BLaER1 treated with 17β-estradiol and CSF1 and Interleukin-3, amounts not matched to agents 10 nM and 100 nM (cell line): ENCODE measurements around the gene ELAC2.
"Not testable (repeated sequence)": the region's sequence is repeated elsewhere in the genome, so short reads cannot be mapped to it uniquely, and the experiment has no call there.

Experiments
- H3K27ac ChIP-seq, 11 experiments: shearing (Covaris generic); formaldehyde crosslinking; 2 replicates each; pipeline ENCODE4 v1.8.1; 2022
- H3K27me3 ChIP-seq, 11 experiments: shearing (Covaris generic); formaldehyde crosslinking; 2 replicates each; pipeline ENCODE4 v1.8.1; 2022
- H3K36me3 ChIP-seq, 11 experiments: shearing (Covaris generic); formaldehyde crosslinking; 2 replicates each; pipeline ENCODE4 v1.8.1; 2022
- H3K4me1 ChIP-seq, 10 experiments: shearing (Covaris generic); formaldehyde crosslinking; 2 replicates each; pipeline ENCODE4 v1.8.1; 2022
- H3K4me2 ChIP-seq, 11 experiments: shearing (Covaris generic); formaldehyde crosslinking; 2 replicates each; pipeline ENCODE4 v1.8.1; 2022
- H3K4me3 ChIP-seq, 10 experiments: shearing (Covaris generic); formaldehyde crosslinking; 2 replicates each; pipeline ENCODE4 v1.8.1; 2022
- H3K9ac ChIP-seq, 11 experiments: shearing (Covaris generic); formaldehyde crosslinking; 2 replicates each; pipeline ENCODE4 v1.8.1; 2022
- H3K9me3 ChIP-seq, 11 experiments: shearing (Covaris generic); formaldehyde crosslinking; replicated peaks in 1 of 11; 2 replicates each; pipeline ENCODE4 v1.8.1; 2022
- H4K20me1 ChIP-seq, 11 experiments: shearing (Covaris generic); formaldehyde crosslinking; 2 replicates each; pipeline ENCODE4 v1.8.1; 2022
- Cebpa-rat ChIP-seq, 11 experiments: shearing (Covaris generic); IDR thresholded peaks; 2 replicates each; pipeline ENCODE4 v1.8.1; 2022

ELAC2 gene

GRCh38 chr17:12990041-12990808 lies 27.6 kb downstream of the ELAC2 start:
- H3K27me3 ChIP-seq: peaks cover 0 to 11% (median 0%) of the 10 kb centered on the region in 11 experiments; a peak in 2 of 22 replicates
- H3K9me3 ChIP-seq: no peaks in the 10 kb centered on the region
- TF ChIP-seq Cebpa-rat (IDR thresholded peaks at IDR 0.05): no peak
- H3K4me1 ChIP-seq: peaks cover 33 to 95% (median 87%) of the 10 kb centered on the region in 10 experiments
- H3K4me3 ChIP-seq: peak overlapping the region in 4 of 10 experiments; percentile 45 to 52 (median 49); a peak in 4 of 20 replicates
- peak overlapping the region in 7 of 11 experiments; percentile 60 to 73 (median 68); a peak in 12 of 22 replicates for H3K9ac ChIP-seq
- peak overlapping the region; percentile 77 to 94 (median 87) for H3K4me2 ChIP-seq
- H4K20me1 ChIP-seq: peaks cover 0 to 75% (median 39%) of the 10 kb centered on the region in 11 experiments; a peak in 15 of 22 replicates
- peak overlapping the region in 8 of 11 experiments; percentile 3 to 76 (median 70); a peak in 14 of 22 replicates for H3K27ac ChIP-seq
- peaks cover 51 to 55% (median 53%) of the 10 kb centered on the region in 11 experiments for H3K36me3 ChIP-seq

- no peak for TF ChIP-seq Cebpa-rat (IDR thresholded peaks at IDR 0.05)
- Histone ChIP-seq H3K4me3 (no peak overlapping the region), H3K4me1 (peaks cover 46 to 99% (median 97%) of the 10 kb centered on the region in 10 experiments), H3K4me2 (peak overlapping the region; percentile 2 to 94 (median 87); a peak in 19 of 22 replicates), H3K9ac (peak overlapping the region in 5 of 11 experiments; percentile 6 to 56 (median 35); a peak in 5 of 22 replicates), H4K20me1 (peaks cover 0 to 44% (median 26%) of the 10 kb centered on the region in 11 experiments; a peak in 12 of 22 replicates), H3K36me3 (peaks cover 19 to 24% (median 22%) of the 10 kb centered on the region in 11 experiments), H3K27ac (peak overlapping the region in 1 of 11 experiments; percentile 15; a peak in 1 of 22 replicates), H3K9me3 (peaks cover 0 to 8% (median 0%) of the 10 kb centered on the region in 11 experiments; a peak in 3 of 22 replicates), H3K27me3 (peaks cover 0 to 16% (median 0%) of the 10 kb centered on the region in 11 experiments; a peak in 2 of 22 replicates)
Measured at GRCh38 chr17:12987120-12987519, 30.7 kb downstream of the ELAC2 start.

GRCh38 chr17:12985431-12986293 lies 32.2 kb downstream of the ELAC2 start:
- peaks cover 6 to 9% (median 8%) of the 10 kb centered on the region in 11 experiments; a peak in 18 of 22 replicates for H3K36me3 ChIP-seq
- H3K9me3 ChIP-seq: peaks cover 0 to 10% (median 0%) of the 10 kb centered on the region in 11 experiments; a peak in 3 of 22 replicates
- no peak for TF ChIP-seq Cebpa-rat (IDR thresholded peaks at IDR 0.05)
- H3K4me1 ChIP-seq: peaks cover 46 to 89% (median 87%) of the 10 kb centered on the region in 10 experiments
- peak overlapping the region; percentile 77 to 94 (median 87) for H3K4me2 ChIP-seq
- H3K27me3 ChIP-seq: peaks cover 0 to 16% (median 0%) of the 10 kb centered on the region in 11 experiments; a peak in 2 of 22 replicates
- peaks cover 0 to 33% (median 22%) of the 10 kb centered on the region in 11 experiments; a peak in 12 of 22 replicates for H4K20me1 ChIP-seq
- peak overlapping the region in 6 of 11 experiments; percentile 1 to 57 (median 30); a peak in 9 of 22 replicates for H3K27ac ChIP-seq
- H3K9ac ChIP-seq: peak overlapping the region in 8 of 11 experiments; percentile 13 to 69 (median 40); a peak in 9 of 22 replicates
- H3K4me3 ChIP-seq: peak overlapping the region in 3 of 10 experiments; percentile 4 to 42 (median 41); a peak in 5 of 20 replicates

- Histone ChIP-seq H3K4me1 (peaks cover 40 to 75% (median 72%) of the 10 kb centered on the region in 10 experiments), H3K9ac (peak overlapping the region in 10 of 11 experiments; percentile 13 to 69 (median 48); a peak in 16 of 22 replicates), H3K27me3 (peaks cover 0 to 16% (median 0%) of the 10 kb centered on the region in 11 experiments; a peak in 2 of 22 replicates), H4K20me1 (peaks cover 0 to 19% (median 9%) of the 10 kb centered on the region in 11 experiments; a peak in 12 of 22 replicates), H3K9me3 (peaks cover 0 to 10% (median 0%) of the 10 kb centered on the region in 11 experiments; a peak in 3 of 22 replicates), H3K4me2 (peak overlapping the region; percentile 77 to 94 (median 87)), H3K4me3 (peak overlapping the region in 4 of 10 experiments; percentile 10 to 42 (median 30); a peak in 5 of 20 replicates), H3K36me3 (no peaks in the 10 kb centered on the region), H3K27ac (peak overlapping the region in 9 of 11 experiments; percentile 1 to 57 (median 40); a peak in 12 of 22 replicates)
- no peak for TF ChIP-seq Cebpa-rat (IDR thresholded peaks at IDR 0.05)
Measured at GRCh38 chr17:12983991-12984884, 33.6 kb downstream of the ELAC2 start.

GRCh38 chr17:12982224-12982623 lies 35.6 kb downstream of the ELAC2 start:
- TF ChIP-seq Cebpa-rat (IDR thresholded peaks at IDR 0.05): no peak
- Histone ChIP-seq H3K9me3 (peaks cover 0 to 10% (median 0%) of the 10 kb centered on the region in 11 experiments; a peak in 3 of 22 replicates), H3K4me3 (no peak overlapping the region), H3K27me3 (peaks cover 0 to 13% (median 0%) of the 10 kb centered on the region in 11 experiments; a peak in 2 of 22 replicates), H3K27ac (peak overlapping the region in 1 of 11 experiments; percentile 29; a peak in 1 of 22 replicates), H3K4me2 (peak overlapping the region; percentile 18 to 94 (median 46); a peak in 21 of 22 replicates), H3K4me1 (peaks cover 25 to 56% (median 53%) of the 10 kb centered on the region in 10 experiments), H4K20me1 (peaks cover 0 to 4% (median 0%) of the 10 kb centered on the region in 11 experiments; a peak in 6 of 22 replicates), H3K36me3 (no peaks in the 10 kb centered on the region), H3K9ac (no peak overlapping the region)

GRCh38 chr17:12979826-12980500 lies 37.9 kb downstream of the ELAC2 start:
- no peak for TF ChIP-seq Cebpa-rat (IDR thresholded peaks at IDR 0.05)
- no peak overlapping the region for H3K4me3 ChIP-seq
- no peaks in the 10 kb centered on the region; a peak in 2 of 22 replicates for H4K20me1 ChIP-seq
- peaks cover 0 to 2% (median 0%) of the 10 kb centered on the region in 11 experiments; a peak in 1 of 22 replicates for H3K27me3 ChIP-seq
- no peak overlapping the region; a peak in 1 of 22 replicates for H3K27ac ChIP-seq
- no peaks in the 10 kb centered on the region for H3K36me3 ChIP-seq
- H3K9me3 ChIP-seq: peaks cover 0 to 10% (median 0%) of the 10 kb centered on the region in 11 experiments; a peak in 3 of 22 replicates
- no peak overlapping the region for H3K4me2 ChIP-seq
- no peak overlapping the region for H3K9ac ChIP-seq
- peaks cover 11 to 33% (median 30%) of the 10 kb centered on the region in 10 experiments for H3K4me1 ChIP-seq

- Histone ChIP-seq H3K9ac (no peak overlapping the region), H3K27me3 (no peaks in the 10 kb centered on the region), H3K27ac (no peak overlapping the region), H3K4me3 (no peak overlapping the region), H3K36me3 (no peaks in the 10 kb centered on the region), H3K4me2 (no peak overlapping the region), H3K9me3 (peaks cover 0 to 10% (median 0%) of the 10 kb centered on the region in 11 experiments; a peak in 3 of 22 replicates), H4K20me1 (no peaks in the 10 kb centered on the region; a peak in 1 of 22 replicates), H3K4me1 (peaks cover 4 to 26% (median 23%) of the 10 kb centered on the region in 10 experiments; a peak in 19 of 20 replicates)
- no peak for TF ChIP-seq Cebpa-rat (IDR thresholded peaks at IDR 0.05)
Measured at GRCh38 chr17:12979246-12979645, 38.6 kb downstream of the ELAC2 start.

GRCh38 chr17:12978787-12979186 lies 39.0 kb downstream of the ELAC2 start:
- H3K9ac ChIP-seq, H3K4me3 ChIP-seq, H3K27me3 ChIP-seq, H3K36me3 ChIP-seq, H4K20me1 ChIP-seq, H3K9me3 ChIP-seq, H3K27ac ChIP-seq, H3K4me2 ChIP-seq: not testable (repeated sequence)
- peaks cover 0 to 22% (median 18%) of the 10 kb centered on the region in 10 experiments; a peak in 18 of 20 replicates for H3K4me1 ChIP-seq
